Esophagus squamous epithelium (tissue), 4 donors: Measurements from ENCODE around the gene LIPE.

Source experiments
- CTCF ChIP-seq, 6 experiments: fragments of 450-650 bp in 4 of 6; fragments of 200-600 bp in 2 of 6; sonication (generic) in 2 of 6; IDR thresholded peaks; one replicate each; pipeline ENCODE4 v1.5.1; 2016 to 2019; ENCODE audit warnings: antibody characterized with exemption in 6 of 6, mild to moderate bottlenecking in 4 of 6, moderate library complexity in 4 of 6
- POLR2A ChIP-seq, 4 donors: fragments of 450-650 bp; IDR thresholded peaks; one replicate each; pipeline ENCODE4 v1.6.1; 2017; ENCODE audit warnings: antibody characterized with exemption in 4 of 4, mild to moderate bottlenecking in 4 of 4, moderate library complexity in 3 of 4

DNA sequence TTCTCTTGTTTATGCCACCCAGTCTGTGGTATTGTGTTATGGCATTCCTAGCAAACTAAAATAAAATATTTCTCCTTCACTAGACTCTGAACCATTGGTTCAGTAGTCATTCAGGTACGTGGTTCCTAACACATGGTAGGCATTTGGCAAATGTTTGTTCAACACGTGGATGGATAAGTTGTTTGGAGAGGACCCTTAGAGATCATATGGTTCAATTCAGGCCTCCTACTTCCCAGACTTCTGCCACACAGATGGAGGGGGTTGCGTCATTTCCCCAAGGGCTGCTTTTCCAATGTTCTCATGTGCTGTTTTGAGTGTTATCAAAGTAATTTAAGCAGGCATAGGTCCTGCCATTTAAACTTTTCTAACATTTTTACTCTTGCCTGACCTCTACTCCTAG lies 8.8 kb upstream of the LIPE start:
- TF ChIP-seq CTCF (IDR thresholded peaks at IDR 0.05) (no peak), POLR2A (IDR thresholded peaks at IDR 0.05) (no peak)
